Measurements from ENCODE around the gene PTPN11.

DNA sequence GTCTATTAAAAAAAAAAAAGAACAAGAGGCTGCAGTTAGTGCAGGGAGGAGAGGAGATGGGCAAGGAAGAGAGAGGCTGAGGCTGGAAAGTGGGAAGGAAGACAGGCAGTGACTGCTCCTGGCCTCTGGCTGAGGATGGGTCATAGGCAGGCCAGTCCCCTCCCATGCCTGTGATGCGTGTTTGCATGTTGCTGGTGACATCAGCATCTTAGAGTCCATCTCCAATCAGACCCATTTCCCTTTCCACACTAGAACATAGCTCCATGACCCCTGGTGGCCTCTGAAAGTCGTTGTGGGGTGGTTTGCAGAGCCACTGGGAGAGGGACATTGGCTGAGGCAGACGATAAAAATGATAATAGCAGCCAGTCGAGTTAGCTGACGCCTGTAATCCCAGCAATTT, 132.9 kb downstream of the PTPN11 start:
- TF ChIP-seq, protein P1, sequence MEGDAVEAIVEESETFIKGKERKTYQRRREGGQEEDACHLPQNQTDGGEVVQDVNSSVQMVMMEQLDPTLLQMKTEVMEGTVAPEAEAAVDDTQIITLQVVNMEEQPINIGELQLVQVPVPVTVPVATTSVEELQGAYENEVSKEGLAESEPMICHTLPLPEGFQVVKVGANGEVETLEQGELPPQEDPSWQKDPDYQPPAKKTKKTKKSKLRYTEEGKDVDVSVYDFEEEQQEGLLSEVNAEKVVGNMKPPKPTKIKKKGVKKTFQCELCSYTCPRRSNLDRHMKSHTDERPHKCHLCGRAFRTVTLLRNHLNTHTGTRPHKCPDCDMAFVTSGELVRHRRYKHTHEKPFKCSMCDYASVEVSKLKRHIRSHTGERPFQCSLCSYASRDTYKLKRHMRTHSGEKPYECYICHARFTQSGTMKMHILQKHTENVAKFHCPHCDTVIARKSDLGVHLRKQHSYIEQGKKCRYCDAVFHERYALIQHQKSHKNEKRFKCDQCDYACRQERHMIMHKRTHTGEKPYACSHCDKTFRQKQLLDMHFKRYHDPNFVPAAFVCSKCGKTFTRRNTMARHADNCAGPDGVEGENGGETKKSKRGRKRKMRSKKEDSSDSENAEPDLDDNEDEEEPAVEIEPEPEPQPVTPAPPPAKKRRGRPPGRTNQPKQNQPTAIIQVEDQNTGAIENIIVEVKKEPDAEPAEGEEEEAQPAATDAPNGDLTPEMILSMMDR (optimal IDR thresholded peaks at IDR 0.05 in 1 of 3, IDR thresholded peaks at IDR 0.05 in 1 of 3, conservative IDR thresholded peaks at IDR 0.05 in 1 of 3; ENCODE audit: extremely low read depth in 1 of 3, insufficient read depth in 2 of 3, low read length in 3 of 3), result no peak
- TF ChIP-seq EZH2 (IDR thresholded peaks at IDR 0.05; ENCODE audit: low read length), result no peak
